Activated naive CD4-positive, alpha-beta T cell treated with anti-CD3 and anti-CD28 coated beads, Interleukin-2, amount 50 U/mL, for 16 hours (primary cell): Measurements from ENCODE around the gene KDSR.

Experiments
- DNase-seq: peaks from one replicate; pipeline ENCODE4 v3.0.0-alpha.2; 2020

The KDSR gene

GRCh38 chr18:63367053-63367953, at the start of gene KDSR:
Gene KDSR, minus strand, starts transcription at chr18:63367206. Its CDS starts 88 bp downstream, at chr18:63367118.
- DNase-seq: peak; percentile 85

GRCh38 chr18:63412953-63413352, 45.9 kb upstream of the KDSR start:
- no peak for DNase-seq

- no peak for DNase-seq
Measured at GRCh38 chr18:63410792-63411191, 43.8 kb upstream of the KDSR start.

- no peak for DNase-seq
Measured at GRCh38 chr18:63409301-63409700, 42.3 kb upstream of the KDSR start.

- no peak for DNase-seq
Measured at GRCh38 chr18:63407734-63408133, 40.7 kb upstream of the KDSR start.

- DNase-seq: no peak
Measured at GRCh38 chr18:63405986-63406385, 39.0 kb upstream of the KDSR start.

GRCh38 chr18:63402246-63403162, 35.5 kb upstream of the KDSR start:
- DNase-seq: no peak

GRCh38 chr18:63399300-63399699, 32.3 kb upstream of the KDSR start:
- no peak for DNase-seq

- DNase-seq: no peak
Measured at GRCh38 chr18:63397349-63397748, 30.3 kb upstream of the KDSR start.

- DNase-seq: no peak
Measured at GRCh38 chr18:63395503-63395902, 28.5 kb upstream of the KDSR start.

GRCh38 chr18:63394954-63395353, 27.9 kb upstream of the KDSR start:
- no peak for DNase-seq

GRCh38 chr18:63387861-63388260, 20.9 kb upstream of the KDSR start:
- DNase-seq: no peak

GRCh38 chr18:63382843-63383242, 15.8 kb upstream of the KDSR start:
- DNase-seq: no peak

GRCh38 chr18:63379639-63379962, 12.6 kb upstream of the KDSR start:
- no peak for DNase-seq

- no peak for DNase-seq
Measured at GRCh38 chr18:63378919-63379638, 12.1 kb upstream of the KDSR start.

- DNase-seq: no peak
Measured at GRCh38 chr18:63377275-63377980, 10.4 kb upstream of the KDSR start.

- DNase-seq: no peak
Measured at GRCh38 chr18:63376538-63376937, 9.5 kb upstream of the KDSR start.

- DNase-seq: no peak
Measured at GRCh38 chr18:63374540-63374939, 7.5 kb upstream of the KDSR start.

- DNase-seq: no peak
Measured at GRCh38 chr18:63373161-63373560, 6.2 kb upstream of the KDSR start.

- DNase-seq: no peak
Measured at GRCh38 chr18:63368611-63369010, 1.6 kb upstream of the KDSR start.

GRCh38 chr18:63366213-63367052, 573 bp downstream of the KDSR start:
- peak; percentile 66 for DNase-seq

GRCh38 chr18:63365876-63366212, 1.2 kb downstream of the KDSR start:
- no peak for DNase-seq
